Esophagus squamous epithelium (tissue), 5 donors: ENCODE measurements around the gene GNG12. TPM values are rescaled to one million over a fixed set of nuclear protein-coding genes. Genes with fewer than 3 reads are reported as not detected.

ENCODE experiments used
- DNase-seq: peaks from one replicate; lab custom pipeline; 2025; lab: John Stamatoyannopoulos, UW
- H3K27ac ChIP-seq, 4 donors: fragments of 200-600 bp; sonication (generic); one replicate each; pipeline ENCODE4 v1.5.1; 2016 to 2019; ENCODE audit warnings: mild to moderate bottlenecking in 1 of 4
- H3K27me3 ChIP-seq, 4 donors: fragments of 200-600 bp; sonication (generic); 1 replicate in 3 of 4; 2 replicates in 1 of 4; pipeline versions ENCODE4 v1.5.1 to v1.6.0; 2017 to 2021; ENCODE audit warnings: antibody characterized with exemption in 1 of 4
- H3K36me3 ChIP-seq, 3 donors: fragments of 200-600 bp; sonication (generic); one replicate each; pipeline ENCODE4 v1.5.1; 2016 to 2019
- H3K4me1 ChIP-seq, 3 donors: fragments of 200-600 bp; sonication (generic); one replicate each; pipeline ENCODE4 v1.5.1; 2017 to 2019
- H3K4me3 ChIP-seq, 4 donors: fragments of 200-600 bp; sonication (generic); 1 replicate in 3 of 4; 2 replicates in 1 of 4; pipeline ENCODE4 v1.5.1; 2016 to 2019; ENCODE audit warnings: mild to moderate bottlenecking in 2 of 4, moderate library complexity in 1 of 4
- H3K9me3 ChIP-seq, 3 donors: fragments of 200-600 bp; sonication (generic); one replicate each; pipeline ENCODE4 v1.5.1; 2016 to 2019
- POLR2A ChIP-seq, 4 donors: fragments of 450-650 bp; IDR thresholded peaks; one replicate each; pipeline ENCODE4 v1.6.1; 2017; ENCODE audit warnings: antibody characterized with exemption in 4 of 4, mild to moderate bottlenecking in 4 of 4, moderate library complexity in 3 of 4
- WGBS, 2 donors: methylation state at CpG; one replicate each; pipeline ENCODE4 v1.1.5; 2018; 5-methylcytosine and 5-hydroxymethylcytosine counted together
- intact Hi-C: fragments of 100-400 bp; cut with DNase I; formaldehyde crosslinking; loops from one replicate; pipeline ENCODE4 v1.15.0; 2022
- total RNA-seq, 4 donors: library from RNA; depleted of rRNA; stranded (reverse); fragments of >200 nt; gene quantifications; one replicate each; pipeline ENCODE4 v1.1.0, GENCODE V29; 2016
- TF ChIP-seq, protein P1 (sequence below), 6 experiments: fragments of 450-650 bp in 4 of 6; fragments of 200-600 bp in 2 of 6; sonication (generic) in 2 of 6; IDR thresholded peaks; one replicate each; pipeline ENCODE4 v1.5.1; 2016 to 2019; ENCODE audit warnings: antibody characterized with exemption in 6 of 6, mild to moderate bottlenecking in 4 of 6, moderate library complexity in 4 of 6
- donor health status: DM: yes; HTN: yes; CAD: no.

GNG12 gene
- total RNA-seq, 4 donors from 2014 or later, result 65.4 to 104 (median 89.9) TPM

GRCh38 chr1:67838180-67838910 lies 5.1 kb upstream of the GNG12 start:
- peaks cover 0 to 4% (median 0%) of the 10 kb centered on the region in 4 donors for H3K27me3 ChIP-seq
- H3K9me3 ChIP-seq, result no peaks in the 10 kb centered on the region
- peaks cover 9 to 81% (median 47%) of the 10 kb centered on the region in 3 donors for H3K4me1 ChIP-seq
- TF ChIP-seq POLR2A (IDR thresholded peaks at IDR 0.05), result no peak
- TF ChIP-seq, protein P1, sequence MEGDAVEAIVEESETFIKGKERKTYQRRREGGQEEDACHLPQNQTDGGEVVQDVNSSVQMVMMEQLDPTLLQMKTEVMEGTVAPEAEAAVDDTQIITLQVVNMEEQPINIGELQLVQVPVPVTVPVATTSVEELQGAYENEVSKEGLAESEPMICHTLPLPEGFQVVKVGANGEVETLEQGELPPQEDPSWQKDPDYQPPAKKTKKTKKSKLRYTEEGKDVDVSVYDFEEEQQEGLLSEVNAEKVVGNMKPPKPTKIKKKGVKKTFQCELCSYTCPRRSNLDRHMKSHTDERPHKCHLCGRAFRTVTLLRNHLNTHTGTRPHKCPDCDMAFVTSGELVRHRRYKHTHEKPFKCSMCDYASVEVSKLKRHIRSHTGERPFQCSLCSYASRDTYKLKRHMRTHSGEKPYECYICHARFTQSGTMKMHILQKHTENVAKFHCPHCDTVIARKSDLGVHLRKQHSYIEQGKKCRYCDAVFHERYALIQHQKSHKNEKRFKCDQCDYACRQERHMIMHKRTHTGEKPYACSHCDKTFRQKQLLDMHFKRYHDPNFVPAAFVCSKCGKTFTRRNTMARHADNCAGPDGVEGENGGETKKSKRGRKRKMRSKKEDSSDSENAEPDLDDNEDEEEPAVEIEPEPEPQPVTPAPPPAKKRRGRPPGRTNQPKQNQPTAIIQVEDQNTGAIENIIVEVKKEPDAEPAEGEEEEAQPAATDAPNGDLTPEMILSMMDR (IDR thresholded peaks at IDR 0.05), result no peak
- intact Hi-C loops, result loop anchor here (10.0 kb wide), 2 partner anchors 64 to 154 kb away; partner anchors contain the start of gene GADD45A
- no peak for DNase-seq
- H3K27ac ChIP-seq, result peak overlapping the region; percentile 29 to 75 (median 50)
- H3K36me3 ChIP-seq, result no peaks in the 10 kb centered on the region
- no peak overlapping the region for H3K4me3 ChIP-seq
- 30 to 36% methylated on average over 5 of the region's 5 CpGs for WGBS, 2 donors

DNA sequence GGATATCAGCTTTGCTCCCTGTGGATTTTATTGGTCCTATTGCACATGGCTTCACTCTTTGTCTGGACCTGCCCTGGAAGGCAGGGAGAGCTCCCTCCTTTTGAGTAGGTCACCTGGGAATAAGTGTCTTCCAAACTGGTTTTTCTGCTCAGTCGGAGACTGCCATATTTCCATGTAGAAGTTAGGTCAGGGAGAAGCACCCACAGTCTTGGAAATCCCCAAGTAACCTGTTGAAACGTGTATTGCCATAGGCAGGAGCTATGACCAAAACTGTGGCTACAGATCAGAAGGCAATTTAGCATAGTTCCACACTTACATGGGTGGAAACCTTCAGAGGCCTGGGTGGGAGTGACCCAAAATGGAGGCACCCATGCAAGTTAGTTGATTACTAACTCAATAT lies 3.5 kb upstream of the GNG12 start:
- intact Hi-C loops, result loop anchor here (10.0 kb wide), 2 partner anchors 62 to 152 kb away; partner anchors contain the start of gene GADD45A
- peaks cover 0 to 15% (median 0%) of the 10 kb centered on the region in 4 donors for H3K27me3 ChIP-seq
- DNase-seq, result no peak
- H3K9me3 ChIP-seq, result no peaks in the 10 kb centered on the region
- WGBS, 2 donors, result 54 to 58% methylated on average over 1 to 2 of the region's 2 CpGs
- peaks cover 9 to 82% (median 47%) of the 10 kb centered on the region in 3 donors for H3K4me1 ChIP-seq
- TF ChIP-seq POLR2A (IDR thresholded peaks at IDR 0.05), result no peak
- TF ChIP-seq, protein P1 (IDR thresholded peaks at IDR 0.05), result no peak
- H3K36me3 ChIP-seq, result no peaks in the 10 kb centered on the region
- H3K27ac ChIP-seq, result peak overlapping the region in 3 of 4 donors; percentile 64 to 75 (median 65)
- H3K4me3 ChIP-seq, result no peak overlapping the region

DNA sequence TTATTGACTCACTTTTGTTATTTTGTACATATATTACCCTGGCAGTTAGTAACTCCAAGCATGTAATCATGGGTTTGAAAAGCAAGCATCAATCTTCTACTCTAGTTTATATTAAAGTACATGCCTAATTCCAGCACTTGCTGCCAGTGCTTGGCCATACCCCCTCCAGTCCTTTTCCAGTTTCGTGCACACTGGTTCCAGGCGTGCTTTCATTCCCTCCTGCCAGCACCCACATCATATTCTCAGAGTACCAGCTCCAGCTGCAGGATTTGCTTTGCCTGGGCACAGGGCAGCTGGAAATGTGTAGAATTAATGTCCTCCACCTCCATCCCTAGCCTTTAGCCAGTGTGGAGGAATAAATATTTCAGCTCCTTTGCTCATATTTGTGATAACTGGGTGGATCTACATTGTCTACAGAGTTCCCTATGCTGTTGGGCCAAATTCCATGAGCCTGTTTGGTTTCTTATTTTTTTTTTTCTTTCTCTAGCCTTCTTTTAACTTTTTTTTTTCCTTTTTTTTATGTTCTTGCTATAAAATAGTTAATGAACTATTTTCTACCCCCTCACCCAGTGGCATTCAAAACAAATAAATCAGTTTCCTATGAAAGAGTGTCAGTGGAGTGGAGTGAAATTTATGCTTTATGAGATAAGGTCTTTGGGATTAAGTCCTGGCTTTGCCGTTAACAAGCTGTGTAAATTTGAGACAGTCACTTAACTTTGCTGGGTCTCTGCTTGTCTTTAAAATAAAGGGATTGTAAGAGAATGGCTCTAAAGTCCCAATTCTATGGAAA lies 2.6 kb upstream of the GNG12 start:
- peaks cover 9 to 84% (median 47%) of the 10 kb centered on the region in 3 donors for H3K4me1 ChIP-seq
- no peak overlapping the region for H3K4me3 ChIP-seq

GRCh38 chr1:67834246-67834877 lies 1.1 kb upstream of the GNG12 start:
- no peak for DNase-seq
- intact Hi-C loops, result loop anchor here (10.0 kb wide), 2 partner anchors 60 to 150 kb away; partner anchors contain the start of gene GADD45A
- WGBS, 2 donors, result 59 to 63% methylated on average over 4 of the region's 4 CpGs
- Histone ChIP-seq H3K4me3 (peak overlapping the region in 1 of 4 donors; percentile 83), H3K36me3 (no peaks in the 10 kb centered on the region), H3K4me1 (peaks cover 7 to 84% (median 48%) of the 10 kb centered on the region in 3 donors), H3K27me3 (peaks cover 0 to 15% (median 0%) of the 10 kb centered on the region in 4 donors), H3K9me3 (no peaks in the 10 kb centered on the region), H3K27ac (peak overlapping the region; percentile 92 to 97 (median 96))
- TF ChIP-seq, protein P1 (IDR thresholded peaks at IDR 0.05), result no peak
- TF ChIP-seq POLR2A (IDR thresholded peaks at IDR 0.05), result no peak

More for the DNA sequence above, 2.6 kb upstream of the GNG12 start:
- Histone ChIP-seq H3K36me3 (no peaks in the 10 kb centered on the region), H3K27me3 (peaks cover 0 to 15% (median 0%) of the 10 kb centered on the region in 4 donors), H3K9me3 (no peaks in the 10 kb centered on the region), H3K27ac (peak overlapping the region in 3 of 4 donors; percentile 64 to 75 (median 65))
- DNase-seq, result no peak
- TF ChIP-seq, protein P1 (IDR thresholded peaks at IDR 0.05), result no peak
- TF ChIP-seq POLR2A (IDR thresholded peaks at IDR 0.05), result no peak
- 29 to 35% methylated on average over 3 of the region's 3 CpGs for WGBS, 2 donors
- intact Hi-C loops, result loop anchor here (10.0 kb wide), 2 partner anchors 61 to 151 kb away; partner anchors contain the start of gene GADD45A
